Dendritic cell treated with granulocyte-macrophage colony-stimulating factor and Interleukin-4, amounts not matched to agents 40 ng/mL and 50 ng/mL, for 4 days (primary cell): Measurements from ENCODE around the gene PM20D1.

Experiments used
- H3K27ac Mint-ChIP-seq: one replicate; pipeline ENCODE4 v1.8.0; 2022; ENCODE audit warnings: mild to moderate bottlenecking, mixed read lengths
- H3K27me3 Mint-ChIP-seq: one replicate; pipeline ENCODE4 v1.8.0; 2022; ENCODE audit warnings: mild to moderate bottlenecking, mixed read lengths
- H3K36me3 Mint-ChIP-seq: one replicate; pipeline ENCODE4 v1.8.0; 2022; ENCODE audit warnings: low read depth, mixed read lengths
- H3K4me1 Mint-ChIP-seq: one replicate; pipeline ENCODE4 v1.8.0; 2022; ENCODE audit warnings: low read depth, mixed read lengths
- H3K4me3 Mint-ChIP-seq: one replicate; pipeline ENCODE4 v1.8.0; 2022; ENCODE audit warnings: mild to moderate bottlenecking, moderate library complexity, mixed read lengths
- H3K9me3 Mint-ChIP-seq: one replicate; pipeline ENCODE4 v1.8.0; 2022; ENCODE audit warnings: mixed read lengths
- intact Hi-C: fragments of 100-400 bp; cut with micrococcal nuclease; formaldehyde crosslinking; loops from one replicate; pipeline ENCODE4 v1.15.0; 2022

Gene PM20D1

GRCh38 chr1:205787287-205787916 lies 62.5 kb downstream of the PM20D1 start:
- H3K27me3 Mint-ChIP-seq = no peaks in the 10 kb centered on the region
- H3K27ac Mint-ChIP-seq = no peak overlapping the region
- H3K9me3 Mint-ChIP-seq = no peaks in the 10 kb centered on the region
- H3K4me3 Mint-ChIP-seq = no peak overlapping the region
- no peaks in the 10 kb centered on the region for H3K36me3 Mint-ChIP-seq
- intact Hi-C loops = loop anchor here (5.0 kb wide), 1 partner anchor 330 kb away; the partner anchor contains the start of gene AVPR1B
- H3K4me1 Mint-ChIP-seq = peaks cover 17% of the 10 kb centered on the region

GRCh38 chr1:205786601-205787000 lies 63.3 kb downstream of the PM20D1 start:
- Mint-ChIP-seq H3K27ac (no peak overlapping the region), H3K27me3 (no peaks in the 10 kb centered on the region), H3K4me3 (no peak overlapping the region), H3K36me3 (no peaks in the 10 kb centered on the region), H3K4me1 (peaks cover 13% of the 10 kb centered on the region), H3K9me3 (no peaks in the 10 kb centered on the region)
- intact Hi-C loops = loop anchor here (5.0 kb wide), 1 partner anchor 331 kb away; the partner anchor contains the start of gene AVPR1B

- Mint-ChIP-seq H3K36me3 (no peaks in the 10 kb centered on the region), H3K4me3 (no peak overlapping the region), H3K27me3 (no peaks in the 10 kb centered on the region), H3K4me1 (peaks cover 12% of the 10 kb centered on the region), H3K27ac (no peak overlapping the region), H3K9me3 (no peaks in the 10 kb centered on the region)
- intact Hi-C loops = loop anchor here (5.0 kb wide), 1 partner anchor 332 kb away; the partner anchor contains the start of gene AVPR1B
These were observed 64.5 kb downstream of the PM20D1 start for GRCh38 chr1:205785446-205785845.

- Mint-ChIP-seq H3K4me3 (no peak overlapping the region), H3K4me1 (peaks cover 9% of the 10 kb centered on the region), H3K36me3 (no peaks in the 10 kb centered on the region), H3K9me3 (no peaks in the 10 kb centered on the region), H3K27ac (no peak overlapping the region), H3K27me3 (no peaks in the 10 kb centered on the region)
- intact Hi-C loops = no loop called here
These were observed 66.0 kb downstream of the PM20D1 start for GRCh38 chr1:205783904-205784303.

- no peaks in the 10 kb centered on the region for H3K36me3 Mint-ChIP-seq
These were observed 66.5 kb downstream of the PM20D1 start for GRCh38 chr1:205783433-205783795.

GRCh38 chr1:205782627-205783432 lies 67.1 kb downstream of the PM20D1 start:
- Mint-ChIP-seq H3K27ac (no peak overlapping the region), H3K27me3 (no peaks in the 10 kb centered on the region), H3K36me3 (no peaks in the 10 kb centered on the region), H3K9me3 (no peaks in the 10 kb centered on the region), H3K4me3 (no peak overlapping the region), H3K4me1 (peaks cover 20% of the 10 kb centered on the region)
- intact Hi-C loops = no loop called here

More at GRCh38 chr1:205783433-205783795, 66.5 kb downstream of the PM20D1 start:
- H3K9me3 Mint-ChIP-seq = no peaks in the 10 kb centered on the region
- intact Hi-C loops = no loop called here
- H3K27me3 Mint-ChIP-seq = no peaks in the 10 kb centered on the region
- H3K4me3 Mint-ChIP-seq = no peak overlapping the region
- no peak overlapping the region for H3K27ac Mint-ChIP-seq
- peaks cover 14% of the 10 kb centered on the region for H3K4me1 Mint-ChIP-seq

GRCh38 chr1:205780335-205780734 lies 69.6 kb downstream of the PM20D1 start:
- peak overlapping the region; percentile 39 for H3K27ac Mint-ChIP-seq
- H3K9me3 Mint-ChIP-seq = no peaks in the 10 kb centered on the region
- H3K27me3 Mint-ChIP-seq = no peaks in the 10 kb centered on the region
- H3K4me1 Mint-ChIP-seq = peaks cover 25% of the 10 kb centered on the region
- no peak overlapping the region for H3K4me3 Mint-ChIP-seq
- intact Hi-C loops = no loop called here
- peaks cover 2% of the 10 kb centered on the region for H3K36me3 Mint-ChIP-seq
